B cell (primary cell): ENCODE data around the gene MAP4K1.
"Not testable (repeated sequence)": the region's sequence is repeated elsewhere in the genome, so short reads cannot be mapped to it uniquely, and the experiment has no call there.

ENCODE experiments used
- CTCF ChIP-seq: fragments of 200-600 bp; IDR thresholded peaks from one replicate; pipeline ENCODE4 v1.8.0; 2022; ENCODE audit warnings: antibody characterized with exemption, mild to moderate bottlenecking
- EZH2 ChIP-seq: IDR thresholded peaks from 2 replicates; pipeline ENCODE4 v1.6.1; 2012; ENCODE audit warnings: borderline replicate concordance, low read depth, mild to moderate bottlenecking, moderate library complexity, low read length; ENCODE audit not compliant: insufficient read depth, poor library complexity, severe bottlenecking

GRCh38 chr19:38558933-38559332 lies 58.8 kb downstream of the MAP4K1 start:
- not testable (repeated sequence) for TF ChIP-seq CTCF, EZH2
